Parathyroid adenoma (tissue), 2 donors: Measurements from ENCODE around the gene ZIC3.

Source experiments
- H2AFZ ChIP-seq: fragments of 300-600 bp; sonication (generic); one replicate; pipeline ENCODE4 v1.7.0; 2017; ENCODE audit warnings: antibody characterized with exemption, mild to moderate bottlenecking
- H3K27ac ChIP-seq: fragments of 300-600 bp; sonication (generic); one replicate; pipeline ENCODE4 v1.7.0; 2017
- H3K27me3 ChIP-seq: fragments of 300-600 bp; sonication (generic); one replicate; pipeline ENCODE4 v1.7.0; 2017; ENCODE audit warnings: low read length; ENCODE audit not compliant: control insufficient read depth, insufficient read depth
- H3K36me3 ChIP-seq: fragments of 300-600 bp; sonication (generic); one replicate; pipeline ENCODE4 v1.7.0; 2017; ENCODE audit warnings: low read length; ENCODE audit not compliant: control insufficient read depth, insufficient read depth
- H3K4me1 ChIP-seq: fragments of 300-600 bp; sonication (generic); one replicate; pipeline ENCODE4 v1.7.0; 2017; ENCODE audit warnings: control low read depth
- H3K4me2 ChIP-seq: fragments of 300-600 bp; sonication (generic); one replicate; pipeline ENCODE4 v1.7.0; 2017; ENCODE audit warnings: low read length
- H3K4me3 ChIP-seq: fragments of 300-600 bp; sonication (generic); one replicate; pipeline ENCODE4 v1.7.0; 2017; ENCODE audit warnings: low read depth, low read length
- H3K79me2 ChIP-seq: fragments of 300-600 bp; sonication (generic); one replicate; pipeline ENCODE4 v1.7.0; 2017; ENCODE audit warnings: control low read depth
- H3K9ac ChIP-seq: fragments of 300-600 bp; sonication (generic); one replicate; pipeline ENCODE4 v1.7.0; 2017; ENCODE audit warnings: mild to moderate bottlenecking
- H3K9me3 ChIP-seq: fragments of 300-600 bp; sonication (generic); one replicate; pipeline ENCODE4 v1.7.0; 2017; ENCODE audit warnings: low read length; ENCODE audit not compliant: control insufficient read depth
- TF ChIP-seq, protein P1 (sequence below): fragments of 300-600 bp; sonication (generic); IDR thresholded peaks from one replicate; pipeline ENCODE4 v1.7.0; 2017; ENCODE audit warnings: antibody characterized with exemption, mild to moderate bottlenecking
- donor health status: primary hyperparathyroidism.

The ZIC3 gene

DNA sequence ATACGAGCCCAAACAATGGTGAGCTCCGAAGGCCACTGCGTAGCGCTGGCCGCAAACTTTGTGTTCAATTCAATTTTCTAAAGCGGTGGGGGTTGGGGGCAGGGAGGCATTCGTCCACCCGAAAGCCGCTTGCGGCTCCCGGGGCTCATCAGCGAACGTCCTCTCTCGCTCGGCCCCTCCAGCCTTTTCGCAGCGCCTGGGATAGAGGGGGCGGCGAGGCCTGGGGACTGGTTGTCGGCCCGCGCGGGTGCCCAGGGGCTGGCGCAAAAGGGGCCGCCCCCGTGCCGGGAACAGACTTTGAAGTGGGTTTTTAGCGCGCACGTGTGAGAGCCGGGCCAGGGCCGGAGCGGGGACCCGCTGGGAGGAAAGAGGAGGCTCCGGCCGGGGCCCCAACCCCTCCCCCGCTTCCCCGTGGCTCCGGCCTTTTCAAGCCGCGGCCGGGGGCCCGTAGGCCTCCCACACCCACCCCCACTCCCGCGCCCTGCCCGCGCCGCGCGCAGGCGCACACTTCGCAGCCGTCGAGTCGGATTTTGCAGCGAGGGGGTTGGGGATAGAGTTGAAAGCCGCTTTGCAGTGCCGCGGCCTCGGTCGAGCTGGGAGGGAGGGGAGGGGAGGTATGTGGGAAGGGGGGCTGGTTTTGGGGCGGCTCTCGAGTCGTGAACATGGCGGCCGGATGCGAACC is 8.3 kb downstream of the ZIC3 start:
- Histone ChIP-seq H3K36me3 (no peaks in the 10 kb centered on the region), H3K9me3 (no peaks in the 10 kb centered on the region), H3K79me2 (no peaks in the 10 kb centered on the region), H3K4me2 (no peak overlapping the region), H3K4me3 (no peak overlapping the region), H2AFZ (no peak overlapping the region), H3K4me1 (no peaks in the 10 kb centered on the region), H3K27ac (no peak overlapping the region), H3K9ac (no peak overlapping the region), H3K27me3 (no peaks in the 10 kb centered on the region)
- TF ChIP-seq, protein P1, sequence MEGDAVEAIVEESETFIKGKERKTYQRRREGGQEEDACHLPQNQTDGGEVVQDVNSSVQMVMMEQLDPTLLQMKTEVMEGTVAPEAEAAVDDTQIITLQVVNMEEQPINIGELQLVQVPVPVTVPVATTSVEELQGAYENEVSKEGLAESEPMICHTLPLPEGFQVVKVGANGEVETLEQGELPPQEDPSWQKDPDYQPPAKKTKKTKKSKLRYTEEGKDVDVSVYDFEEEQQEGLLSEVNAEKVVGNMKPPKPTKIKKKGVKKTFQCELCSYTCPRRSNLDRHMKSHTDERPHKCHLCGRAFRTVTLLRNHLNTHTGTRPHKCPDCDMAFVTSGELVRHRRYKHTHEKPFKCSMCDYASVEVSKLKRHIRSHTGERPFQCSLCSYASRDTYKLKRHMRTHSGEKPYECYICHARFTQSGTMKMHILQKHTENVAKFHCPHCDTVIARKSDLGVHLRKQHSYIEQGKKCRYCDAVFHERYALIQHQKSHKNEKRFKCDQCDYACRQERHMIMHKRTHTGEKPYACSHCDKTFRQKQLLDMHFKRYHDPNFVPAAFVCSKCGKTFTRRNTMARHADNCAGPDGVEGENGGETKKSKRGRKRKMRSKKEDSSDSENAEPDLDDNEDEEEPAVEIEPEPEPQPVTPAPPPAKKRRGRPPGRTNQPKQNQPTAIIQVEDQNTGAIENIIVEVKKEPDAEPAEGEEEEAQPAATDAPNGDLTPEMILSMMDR: no peak

DNA sequence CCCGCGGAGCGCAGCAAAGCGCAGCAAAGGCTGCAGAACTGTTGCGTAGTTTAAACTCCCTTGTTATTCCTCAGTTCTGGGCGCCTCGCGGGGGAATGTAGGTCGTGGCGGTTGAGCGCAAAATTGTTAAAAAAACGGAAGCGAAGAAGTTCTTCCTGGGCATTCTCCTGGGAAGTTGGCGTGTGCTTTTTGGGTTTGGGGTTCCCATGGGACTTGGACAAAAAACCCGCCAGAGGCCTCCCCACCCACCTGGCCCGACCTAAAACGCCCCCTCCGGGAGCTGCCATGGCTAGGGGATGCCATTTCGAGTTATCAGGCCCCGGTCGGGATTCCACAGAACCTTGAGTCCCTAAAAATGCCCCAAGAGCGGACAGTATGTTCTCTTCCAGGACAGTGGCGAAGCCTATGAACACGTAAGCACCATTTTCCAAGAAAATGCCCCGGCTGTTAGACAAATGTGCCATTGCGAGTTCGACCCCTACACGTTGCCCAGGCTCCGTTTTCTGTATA is 8.9 kb downstream of the ZIC3 start:
- H3K4me3 ChIP-seq: no peak overlapping the region
- no peaks in the 10 kb centered on the region for H3K9me3 ChIP-seq
- no peaks in the 10 kb centered on the region for H3K79me2 ChIP-seq
- H2AFZ ChIP-seq: no peak overlapping the region
- TF ChIP-seq, protein P1: no peak
- H3K4me1 ChIP-seq: no peaks in the 10 kb centered on the region
- H3K36me3 ChIP-seq: no peaks in the 10 kb centered on the region
- H3K27me3 ChIP-seq: no peaks in the 10 kb centered on the region
- no peak overlapping the region for H3K4me2 ChIP-seq
- no peak overlapping the region for H3K9ac ChIP-seq
- no peak overlapping the region for H3K27ac ChIP-seq

DNA sequence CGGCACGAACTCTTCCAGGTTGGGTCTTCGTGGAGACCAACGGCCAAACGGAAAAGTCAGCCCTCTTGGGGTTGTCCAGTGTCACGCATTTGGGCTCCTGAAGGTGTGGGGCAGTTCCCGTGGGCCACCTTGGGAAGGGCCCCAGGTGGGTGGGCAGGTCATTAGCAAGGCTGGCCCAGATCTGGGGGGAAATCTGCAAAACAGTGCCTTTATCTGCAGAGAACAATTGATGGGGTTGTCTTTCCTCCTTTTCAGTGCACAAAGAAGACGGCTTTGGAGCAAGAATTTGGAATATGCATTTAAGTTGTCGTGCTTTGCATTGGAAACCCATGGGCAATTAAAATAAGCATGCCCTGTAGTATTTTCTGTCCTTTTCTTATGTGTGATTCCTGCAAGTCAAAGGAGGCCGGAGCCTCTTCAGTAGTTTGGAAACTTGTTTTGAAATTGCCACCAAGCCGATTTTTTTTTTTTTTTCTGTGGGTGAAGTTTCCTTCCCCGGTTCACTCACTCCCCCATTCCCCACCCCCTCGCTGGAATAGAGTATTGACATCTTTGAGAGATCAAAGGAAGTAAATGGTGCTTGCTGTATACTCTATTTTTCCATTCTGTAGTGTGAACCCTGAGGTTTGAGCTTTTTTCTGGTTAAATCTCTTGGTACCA is 9.8 kb downstream of the ZIC3 start:
- Histone ChIP-seq H3K27ac (no peak overlapping the region), H3K4me1 (no peaks in the 10 kb centered on the region), H3K36me3 (no peaks in the 10 kb centered on the region), H3K4me2 (no peak overlapping the region), H3K9me3 (no peaks in the 10 kb centered on the region), H3K79me2 (no peaks in the 10 kb centered on the region), H3K4me3 (no peak overlapping the region), H2AFZ (no peak overlapping the region), H3K9ac (no peak overlapping the region), H3K27me3 (no peaks in the 10 kb centered on the region)
- TF ChIP-seq, protein P1: no peak

DNA sequence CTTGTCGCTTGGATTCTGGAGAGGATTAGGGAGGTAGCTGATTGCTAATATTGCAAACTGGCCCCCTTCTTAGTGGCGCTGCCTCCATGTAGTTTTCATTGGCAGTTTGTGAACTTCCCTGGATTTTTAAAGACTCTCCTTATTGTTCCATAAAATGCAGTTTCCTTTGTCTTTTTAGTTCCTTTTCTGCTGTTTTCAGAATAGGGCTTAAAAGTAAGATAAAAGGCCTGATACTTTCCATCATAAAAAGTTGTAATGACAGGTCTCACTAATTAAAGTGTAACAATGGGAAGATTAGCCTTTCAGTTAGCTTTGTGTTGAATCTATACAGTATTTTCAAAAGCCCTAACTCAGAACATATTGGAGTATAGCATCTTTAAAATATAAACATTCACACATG is 21.2 kb downstream of the ZIC3 start:
- Histone ChIP-seq H3K4me1 (no peaks in the 10 kb centered on the region), H3K27ac (no peak overlapping the region), H3K4me2 (no peak overlapping the region), H3K9ac (no peak overlapping the region), H3K27me3 (no peaks in the 10 kb centered on the region), H3K36me3 (no peaks in the 10 kb centered on the region), H3K4me3 (no peak overlapping the region), H2AFZ (no peak overlapping the region), H3K9me3 (no peaks in the 10 kb centered on the region), H3K79me2 (no peaks in the 10 kb centered on the region)
- TF ChIP-seq, protein P1: no peak
